Stomach (tissue), 9 donors: Measurements from ENCODE around the gene SWI5. TPM values are rescaled to one million over a fixed set of nuclear protein-coding genes. Genes with fewer than 3 reads are reported as not detected.
A peak's percentile ranks its signal among the peaks of the same experiment; 100 is the strongest.

Source experiments
- DNase-seq, 2 donors: peaks; one replicate each; pipeline versions ENCODE4 v3.0.0 to v3.0.0-alpha.2; 2013 to 2019
- H3K27ac ChIP-seq, 5 donors: fragments of 200-600 bp in 4 of 5; sonication (generic) in 4 of 5; one replicate each; pipeline ENCODE4 v1.5.1; 2013 to 2019; ENCODE audit warnings: mild to moderate bottlenecking in 1 of 5, moderate library complexity in 1 of 5
- H3K27me3 ChIP-seq, 3 donors: fragments of 200-600 bp; sonication (generic); one replicate each; pipeline ENCODE4 v1.5.1; 2017 to 2019; ENCODE audit warnings: mixed run types in 1 of 3
- H3K36me3 ChIP-seq, 4 donors: fragments of 200-600 bp; sonication (generic); 1 replicate in 3 of 4; 2 replicates in 1 of 4; pipeline ENCODE4 v1.5.1; 2016 to 2019
- H3K4me1 ChIP-seq, 4 donors: fragments of 200-600 bp; sonication (generic); one replicate each; pipeline ENCODE4 v1.5.1; 2016 to 2019
- H3K4me3 ChIP-seq, 4 donors: fragments of 200-600 bp; sonication (generic) in 3 of 4; one replicate each; pipeline ENCODE4 v1.5.1; 2016 to 2019; ENCODE audit warnings: mild to moderate bottlenecking in 1 of 4
- H3K9me3 ChIP-seq, 4 donors: fragments of 200-600 bp; sonication (generic); one replicate each; pipeline ENCODE4 v1.5.1; 2016 to 2019
- CTCF ChIP-seq, 7 experiments: fragments of 450-650 bp in 4 of 7; fragments of 200-600 bp in 3 of 7; sonication (generic) in 3 of 7; IDR thresholded peaks; one replicate each; pipeline ENCODE4 v1.5.1; 2016 to 2019; ENCODE audit warnings: antibody characterized with exemption in 7 of 7, control low read depth in 2 of 7, mild to moderate bottlenecking in 1 of 7
- EP300 ChIP-seq: sonication (generic); formaldehyde crosslinking; IDR thresholded peaks from one replicate; pipeline ENCODE4 v1.6.1; 2017; ENCODE audit warnings: antibody characterized with exemption
- POLR2A ChIP-seq, 4 donors: fragments of 450-650 bp; IDR thresholded peaks; one replicate each; pipeline ENCODE4 v1.6.1; 2016; ENCODE audit warnings: antibody characterized with exemption in 4 of 4, control low read depth in 2 of 4, mild to moderate bottlenecking in 1 of 4, moderate library complexity in 1 of 4
- POLR2AphosphoS5 ChIP-seq, 3 donors: sonication (generic); formaldehyde crosslinking; IDR thresholded peaks; one replicate each; pipeline ENCODE4 v1.6.1; 2016; ENCODE audit warnings: antibody characterized with exemption in 3 of 3
- WGBS, 5 donors: extraction: QIAGEN DNeasy Blood & Tissue Kit in 3 of 5; methylation state at CpG; one replicate each; pipeline versions ENCODE4 v1.1.5 to v1.1.7; 2013 to 2018; 5-methylcytosine and 5-hydroxymethylcytosine counted together
- intact Hi-C: fragments of 100-400 bp; cut with DNase I; formaldehyde crosslinking; loops from one replicate; pipeline ENCODE4 v1.15.1; 2023; ENCODE audit warnings: low total_unique reads
- polyA plus RNA-seq, 3 donors: library from polyadenylated mRNA; stranded (reverse); fragments of 200-250 nt; gene quantifications; one replicate each; pipeline ENCODE4 v1.2.3, GENCODE V29; 2013
- total RNA-seq, 5 donors: library from RNA; depleted of rRNA; stranded (reverse); fragments of >200 nt; gene quantifications; one replicate each; pipeline versions ENCODE4 v1.1.0 to v1.2.3, GENCODE V29; 2014 to 2016
- donor health status: healthy with polysubstance abuse.
- donor health status: Bipolar disorder and iron deficiency.
- donor health status: healthy.

SWI5 gene
- total and polyA plus RNA-seq, 8 donors = 8.1 to 61.3 (median 32.9) TPM; not detected in 2

- peak; percentile 33 to 66 for DNase-seq
- H3K4me1 ChIP-seq = peaks cover 6 to 22% (median 20%) of the 10 kb centered on the region in 4 donors
- H3K27me3 ChIP-seq = no peaks in the 10 kb centered on the region
- intact Hi-C loops = no loop called here
- TF ChIP-seq POLR2AphosphoS5 (IDR thresholded peaks at IDR 0.05) = peak in 1 of 3 donors; percentile 18
- no peak for TF ChIP-seq POLR2A (IDR thresholded peaks at IDR 0.05)
- no peak overlapping the region for H3K4me3 ChIP-seq
- H3K9me3 ChIP-seq = no peaks in the 10 kb centered on the region
- WGBS, 5 donors = 71 to 81% (median 78%) methylated on average over 14 to 16 of the region's 16 CpGs
- H3K27ac ChIP-seq = peak overlapping the region; percentile 16 to 78 (median 64)
- no peaks in the 10 kb centered on the region for H3K36me3 ChIP-seq
Measured at GRCh38 chr9:128296340-128297220, 20.5 kb downstream of the SWI5 start.

GRCh38 chr9:128297221-128297773 is 21.2 kb downstream of the SWI5 start:
- H3K27ac ChIP-seq = peak overlapping the region in 2 of 5 donors; percentile 2 to 78
- TF ChIP-seq EP300 (no peak), CTCF (IDR thresholded peaks at IDR 0.05) (no peak), POLR2AphosphoS5 (IDR thresholded peaks at IDR 0.05) (no peak), POLR2A (IDR thresholded peaks at IDR 0.05) (no peak)
- 66 to 88% (median 75%) methylated on average over 2 of the region's 2 CpGs for WGBS, 5 donors
- H3K4me1 ChIP-seq = peaks cover 6 to 22% (median 20%) of the 10 kb centered on the region in 4 donors
- H3K9me3 ChIP-seq = no peaks in the 10 kb centered on the region
- DNase-seq = peak in 1 of 2 donors; percentile 32
- no peaks in the 10 kb centered on the region for H3K36me3 ChIP-seq
- H3K4me3 ChIP-seq = no peak overlapping the region
- no peaks in the 10 kb centered on the region for H3K27me3 ChIP-seq
- intact Hi-C loops = no loop called here

DNA sequence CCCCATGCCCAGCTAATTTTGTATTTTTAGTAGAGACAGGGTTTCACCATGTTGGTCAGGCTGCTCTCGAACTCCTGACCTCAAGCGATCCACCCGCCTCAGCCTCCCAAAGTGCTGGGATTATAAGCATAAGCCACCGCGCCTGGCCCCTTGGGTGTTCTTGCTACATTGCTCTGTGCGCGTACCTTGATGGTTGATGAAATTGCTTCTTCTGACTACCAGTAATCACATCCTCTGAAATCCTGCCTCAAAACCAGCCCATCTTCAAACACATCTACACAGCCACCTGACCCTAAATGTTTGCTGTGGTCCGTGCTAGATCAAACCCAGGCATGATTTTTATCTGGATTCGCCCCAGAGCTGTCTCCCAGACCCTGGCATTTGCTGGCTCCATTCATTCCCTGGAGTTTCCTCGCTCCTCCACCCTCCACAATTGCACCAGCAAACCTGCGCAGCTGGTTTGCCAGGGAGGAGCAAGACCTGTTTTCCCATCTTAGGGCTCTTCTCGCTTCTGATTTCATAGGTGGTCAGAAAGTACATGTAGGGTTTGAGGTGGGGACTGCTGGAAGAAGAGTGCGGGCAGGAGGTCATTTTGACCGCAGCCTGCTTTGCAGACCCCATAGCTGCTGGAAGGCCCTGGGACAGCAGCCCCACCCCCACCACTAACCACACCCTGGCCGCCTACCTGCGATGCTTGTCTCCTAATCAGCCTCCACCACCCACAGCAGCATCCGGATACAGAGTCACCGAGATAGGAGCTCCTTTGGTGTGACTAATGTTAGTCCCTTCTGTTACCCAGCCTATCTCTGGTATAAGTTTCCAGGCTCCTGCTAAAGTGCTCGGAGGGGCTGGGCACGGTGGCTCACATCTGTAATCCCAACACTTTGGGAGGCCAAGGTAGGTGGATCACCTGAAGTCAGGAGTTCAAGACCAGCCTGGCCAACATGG is 22.7 kb downstream of the SWI5 start:
- peak in 1 of 2 donors; percentile 57 for DNase-seq
- H3K4me1 ChIP-seq = peaks cover 6 to 22% (median 20%) of the 10 kb centered on the region in 4 donors
- intact Hi-C loops = no loop called here
- TF ChIP-seq POLR2A (IDR thresholded peaks at IDR 0.05) = no peak
- no peak for TF ChIP-seq CTCF (IDR thresholded peaks at IDR 0.05)
- TF ChIP-seq EP300 = no peak
- TF ChIP-seq POLR2AphosphoS5 (IDR thresholded peaks at IDR 0.05) = no peak
- no peak overlapping the region for H3K27ac ChIP-seq
- WGBS, 5 donors = 59 to 80% (median 67%) methylated on average over 20 of the region's 20 CpGs
- no peak overlapping the region for H3K4me3 ChIP-seq
- no peaks in the 10 kb centered on the region for H3K27me3 ChIP-seq
- H3K36me3 ChIP-seq = no peaks in the 10 kb centered on the region
- H3K9me3 ChIP-seq = no peaks in the 10 kb centered on the region

DNA sequence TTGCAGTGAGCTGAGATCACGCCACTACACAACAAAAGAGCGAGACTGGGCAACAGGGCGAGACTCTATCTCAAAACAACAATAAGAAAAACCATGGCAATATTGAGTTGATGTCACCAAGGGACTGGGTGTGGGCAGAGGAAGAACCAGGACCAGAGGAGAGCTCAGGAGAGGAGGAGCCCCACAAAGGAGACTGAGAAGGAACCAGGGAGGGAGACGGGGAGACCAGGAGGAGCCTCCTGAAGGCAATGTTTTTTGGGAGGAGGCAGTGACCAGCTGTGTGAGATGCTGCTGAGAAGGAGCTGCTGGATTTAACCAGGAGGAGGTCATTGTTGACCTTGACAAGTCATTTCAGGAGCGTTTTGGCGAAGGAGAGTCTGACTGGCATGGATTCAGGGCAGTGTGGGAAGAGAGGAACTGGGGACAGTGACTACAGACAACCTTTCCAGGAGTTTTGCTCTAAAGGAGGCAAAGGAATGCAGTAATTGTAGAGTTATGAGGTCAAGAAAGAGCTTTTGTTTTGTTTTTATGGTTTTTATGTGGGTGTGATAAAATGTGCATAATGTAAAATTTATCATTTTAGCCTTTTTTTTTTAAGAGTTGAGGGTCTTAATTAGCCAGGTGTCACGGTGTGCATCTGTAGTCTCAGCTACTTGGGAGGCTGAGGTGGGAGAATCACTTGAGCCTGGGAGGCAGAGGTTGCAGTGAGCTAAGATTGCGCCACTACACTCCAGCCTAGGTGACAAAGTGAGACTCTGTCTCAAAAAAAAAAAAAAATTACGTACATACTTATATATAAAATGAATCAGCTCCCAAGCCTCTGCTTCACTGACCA is 28.3 kb downstream of the SWI5 start:
- no peaks in the 10 kb centered on the region for H3K4me1 ChIP-seq
- peaks cover 6 to 26% (median 18%) of the 10 kb centered on the region in 4 donors for H3K36me3 ChIP-seq
- 77 to 84% (median 83%) methylated on average over 9 of the region's 9 CpGs for WGBS, 5 donors
- intact Hi-C loops = no loop called here
- TF ChIP-seq POLR2A (IDR thresholded peaks at IDR 0.05) (no peak), POLR2AphosphoS5 (IDR thresholded peaks at IDR 0.05) (no peak), CTCF (IDR thresholded peaks at IDR 0.05) (no peak), EP300 (no peak)
- DNase-seq = no peak
- H3K27ac ChIP-seq = no peak overlapping the region
- H3K27me3 ChIP-seq = no peaks in the 10 kb centered on the region
- H3K9me3 ChIP-seq = no peaks in the 10 kb centered on the region
- no peak overlapping the region for H3K4me3 ChIP-seq
